ENCODE measurements around the gene BARHL2.

BARHL2 gene

GRCh38 chr1:90716552-90717355, at the start of gene BARHL2:
Gene BARHL2 (minus strand): TSS chr1:90717302. CDS start chr1:90717195, 107 bp downstream.
- DNase-seq = no peak

DNA sequence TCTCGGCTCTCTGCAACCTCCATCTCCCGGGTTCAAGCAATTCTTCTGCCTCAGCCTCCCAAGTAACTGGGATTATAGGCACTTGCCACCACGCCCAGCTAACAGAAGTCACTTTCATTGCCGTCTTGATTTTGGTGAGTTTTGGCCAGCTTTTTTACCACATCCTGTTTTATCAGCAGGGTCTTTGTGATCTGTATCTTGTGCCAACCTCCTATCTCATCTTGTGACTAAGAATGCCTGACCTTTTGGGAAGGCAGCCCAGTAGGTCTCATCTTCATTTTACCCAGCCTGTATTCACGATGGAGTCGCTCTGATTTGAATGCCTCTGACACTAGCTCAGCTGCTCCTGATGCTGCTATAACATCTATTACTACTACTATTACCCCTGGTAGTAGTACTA, 46.8 kb upstream of the BARHL2 start:
- DNase-seq = no peak

GRCh38 chr1:90763506-90763905, 46.4 kb upstream of the BARHL2 start:
- DNase-seq = no peak

DNA sequence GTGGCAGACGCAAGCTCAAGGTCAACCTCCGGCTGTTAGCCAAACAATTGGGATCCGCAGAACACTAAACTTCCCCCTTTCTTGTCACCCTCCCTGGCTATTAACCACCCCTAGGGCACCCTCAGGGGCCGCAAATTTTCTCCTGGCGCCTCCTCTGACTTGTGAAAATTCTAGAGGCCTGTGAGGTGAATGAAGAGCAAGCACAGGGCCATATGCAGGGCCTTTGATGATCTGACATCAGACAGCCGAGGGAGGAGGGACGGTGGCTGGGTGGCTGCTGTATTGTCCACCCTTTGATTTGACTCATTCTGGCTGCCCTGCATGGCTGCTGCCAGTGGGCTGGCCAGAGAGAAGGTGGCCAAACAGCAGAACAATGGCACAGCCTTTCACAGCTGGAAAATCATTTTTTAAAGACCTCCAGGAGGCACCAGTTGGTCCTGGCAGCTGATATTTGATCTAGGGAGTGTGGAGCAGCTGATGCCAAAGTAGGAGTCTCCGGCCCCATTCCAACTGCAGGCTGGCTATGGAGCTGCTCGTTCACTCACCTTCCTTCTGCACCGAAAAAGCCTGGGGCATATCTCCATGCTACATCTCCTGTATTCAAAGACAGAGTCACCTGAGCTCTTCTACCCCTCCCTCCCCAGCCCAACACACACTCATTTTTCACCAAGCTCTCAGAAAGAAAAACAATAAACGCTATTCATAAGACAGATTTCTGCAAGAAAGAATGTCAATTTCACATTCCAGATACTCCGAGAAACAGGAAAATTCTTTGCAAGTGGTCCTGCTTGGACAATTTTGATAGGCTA, 44.9 kb upstream of the BARHL2 start:
- DNase-seq = no peak

- DNase-seq = no peak
These were observed 44.1 kb upstream of the BARHL2 start for GRCh38 chr1:90761156-90761555.

- no peak for DNase-seq
These were observed 36.5 kb upstream of the BARHL2 start for GRCh38 chr1:90753556-90753955.

- no peak for DNase-seq
These were observed 31.6 kb upstream of the BARHL2 start for GRCh38 chr1:90748668-90749067.

DNA sequence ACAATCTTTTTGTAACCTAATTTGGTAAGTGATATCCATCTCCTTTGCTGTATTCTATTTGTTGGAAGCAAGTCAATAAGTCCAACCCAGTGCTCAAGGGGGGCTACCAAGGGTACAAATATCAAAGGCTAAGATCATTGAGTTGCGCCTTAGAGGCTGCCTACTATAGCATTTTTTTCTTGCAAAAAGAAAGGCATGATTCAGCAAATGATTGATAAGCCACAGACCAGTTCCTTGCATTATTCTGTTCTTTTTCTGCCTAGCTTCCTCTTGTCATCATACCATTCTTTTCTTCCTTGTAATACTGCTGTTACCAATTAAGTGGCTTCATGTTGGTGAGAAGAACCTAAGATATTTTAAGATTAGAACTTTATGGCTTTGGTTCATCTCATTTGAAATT, 29.8 kb upstream of the BARHL2 start:
- DNase-seq = no peak

DNA sequence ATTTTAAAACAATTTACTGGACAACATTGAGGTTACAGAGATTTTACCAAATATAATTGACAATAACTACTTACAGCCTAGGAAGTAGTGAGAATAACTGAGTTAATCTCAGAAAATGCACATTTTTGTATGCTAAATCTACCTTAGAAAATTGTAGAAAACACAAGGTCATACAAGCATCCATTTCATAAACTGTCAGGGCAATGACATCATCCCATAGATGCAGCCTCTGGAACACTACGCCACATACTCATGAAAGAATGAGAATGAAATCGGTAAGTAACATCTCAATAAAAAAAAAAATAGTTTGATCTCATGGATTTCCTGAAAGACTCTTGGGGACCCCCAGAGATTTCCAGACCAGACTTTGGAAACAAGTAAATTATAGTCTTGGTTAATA, 28.9 kb upstream of the BARHL2 start:
- DNase-seq = no peak

- no peak for DNase-seq
These were observed 15.0 kb upstream of the BARHL2 start for GRCh38 chr1:90732136-90732535.

DNA sequence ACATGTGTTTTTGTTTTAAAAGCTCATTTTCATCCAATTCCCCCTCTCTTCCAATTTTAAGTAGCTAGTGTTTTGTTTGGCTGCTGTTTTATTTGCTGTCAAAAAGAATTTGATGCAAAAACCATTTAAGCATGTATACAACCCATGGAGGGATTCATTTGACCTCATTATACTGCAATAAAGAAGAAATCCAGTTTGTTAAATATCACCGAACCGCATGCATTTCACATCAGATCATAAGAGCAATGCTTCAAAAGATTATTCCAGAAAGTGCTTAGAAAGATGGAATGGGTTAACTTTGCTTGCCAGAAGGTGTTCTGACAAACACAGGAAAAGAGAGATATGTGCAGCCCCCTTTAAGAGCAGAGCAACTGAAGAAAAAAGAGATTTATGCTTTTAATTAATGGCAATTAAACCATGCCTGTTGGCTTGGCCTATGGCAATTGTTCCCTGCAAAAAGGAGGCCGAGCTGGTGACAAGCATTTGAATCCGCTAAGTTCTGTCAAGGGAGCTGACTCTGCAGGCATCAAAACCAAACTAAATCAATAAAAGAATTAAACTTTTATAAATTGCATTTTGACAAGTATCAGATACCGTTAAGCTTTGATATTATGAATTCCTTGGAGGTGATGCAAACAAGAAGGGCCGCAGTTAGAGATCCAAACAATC, 14.4 kb upstream of the BARHL2 start:
- no peak for DNase-seq

- no peak for DNase-seq
These were observed 13.3 kb upstream of the BARHL2 start for GRCh38 chr1:90730243-90731022.

DNA sequence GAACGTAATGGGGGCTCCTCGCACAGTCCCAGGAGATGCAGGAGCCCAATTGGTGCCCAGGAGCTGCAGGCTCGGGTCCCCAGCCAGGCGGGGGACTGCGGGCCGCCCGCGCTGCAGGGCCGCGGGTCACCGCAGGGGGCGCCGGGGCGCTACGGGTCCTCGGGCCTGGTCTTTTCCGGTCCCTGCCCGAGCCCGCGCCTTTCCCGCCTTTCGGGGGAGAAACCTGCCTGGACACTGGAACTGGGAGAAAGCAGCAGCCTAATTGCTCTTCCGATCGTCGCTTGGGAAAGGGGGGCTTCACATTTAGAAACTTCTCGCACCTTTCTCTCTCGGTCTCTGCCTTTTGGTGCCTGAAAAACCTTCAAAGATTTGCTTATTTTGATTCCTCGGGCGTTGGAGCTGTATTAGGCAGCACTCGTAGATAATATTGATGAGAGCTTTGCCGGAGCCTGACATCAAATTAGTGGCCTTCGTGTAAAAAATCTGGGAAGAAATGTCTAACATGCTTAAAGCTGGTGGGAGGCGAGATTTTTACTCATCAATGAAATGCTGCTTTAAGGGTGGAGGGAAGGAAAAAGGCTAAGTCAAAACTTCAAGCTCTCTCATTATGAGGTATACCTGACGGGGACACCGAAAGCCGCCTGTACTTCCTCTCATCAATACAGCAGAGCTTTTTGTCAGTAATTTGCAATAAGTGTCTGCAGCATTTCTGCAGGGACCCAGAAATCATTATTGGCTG, 12.6 kb upstream of the BARHL2 start:
- no peak for DNase-seq

DNA sequence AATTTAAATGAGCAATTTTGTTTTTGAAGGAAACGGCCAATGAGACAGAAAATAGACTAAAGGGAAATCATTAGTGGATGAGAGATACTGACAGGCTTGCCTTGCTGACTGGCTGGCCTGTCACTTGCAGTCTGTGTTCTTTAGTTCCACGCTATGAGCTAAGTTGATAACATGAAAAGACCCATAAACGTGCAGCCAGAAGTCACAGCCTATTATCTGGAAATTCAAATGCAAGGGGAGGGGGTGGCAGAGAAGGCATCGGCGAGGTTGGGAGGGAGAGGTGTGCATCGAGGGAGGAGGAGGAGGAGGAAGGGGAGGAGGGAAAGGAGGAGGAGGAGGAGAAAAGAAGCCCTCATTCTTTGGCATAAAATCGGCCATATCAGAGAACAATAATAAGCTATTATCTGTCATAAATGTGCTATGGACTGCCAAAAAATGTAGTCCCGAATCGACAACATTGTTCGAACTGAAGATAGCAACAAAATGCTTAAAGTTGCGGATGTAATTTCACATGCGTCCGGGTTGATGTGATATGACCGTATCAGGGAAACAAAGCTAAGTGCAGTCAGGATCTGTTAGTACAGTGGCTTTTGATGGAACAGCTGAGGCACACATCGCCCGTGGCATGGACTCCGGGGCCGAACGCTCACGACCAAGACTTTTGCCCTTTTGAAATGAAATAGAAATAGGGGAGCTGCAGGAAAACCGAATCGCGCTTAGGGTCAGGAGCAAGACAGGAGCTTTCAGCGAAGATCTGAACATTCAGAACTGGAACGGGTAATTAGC, 11.6 kb upstream of the BARHL2 start:
- no peak for DNase-seq

DNA sequence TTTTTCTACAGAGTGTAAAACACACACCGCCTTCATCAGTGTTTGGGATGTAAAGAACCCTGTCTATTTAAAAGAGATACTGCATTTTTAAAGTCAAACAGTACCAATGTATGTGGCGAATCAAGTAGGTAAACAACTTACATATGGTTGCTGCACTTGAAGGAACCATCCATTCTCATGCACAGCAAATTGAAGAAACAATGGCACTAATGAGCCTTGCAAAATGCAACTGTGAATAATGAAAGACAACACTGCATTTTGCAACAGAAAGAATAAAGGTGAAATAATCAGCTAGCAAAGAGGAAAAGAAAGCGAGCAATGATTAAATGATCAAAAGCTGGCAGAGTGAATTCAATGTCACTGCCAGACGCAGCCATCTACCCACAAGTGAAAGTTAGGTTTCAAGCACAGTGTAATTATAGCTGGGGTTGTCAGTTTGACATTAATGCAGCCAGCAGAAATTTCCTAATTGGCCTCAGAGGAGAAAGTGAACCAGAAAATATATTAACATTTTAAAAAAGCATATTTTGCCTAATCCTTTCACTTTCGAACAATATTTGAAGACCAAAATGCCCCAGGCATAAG, 10.9 kb upstream of the BARHL2 start:
- DNase-seq = no peak

- no peak for DNase-seq
These were observed 9.9 kb upstream of the BARHL2 start for GRCh38 chr1:90726986-90727480.

DNA sequence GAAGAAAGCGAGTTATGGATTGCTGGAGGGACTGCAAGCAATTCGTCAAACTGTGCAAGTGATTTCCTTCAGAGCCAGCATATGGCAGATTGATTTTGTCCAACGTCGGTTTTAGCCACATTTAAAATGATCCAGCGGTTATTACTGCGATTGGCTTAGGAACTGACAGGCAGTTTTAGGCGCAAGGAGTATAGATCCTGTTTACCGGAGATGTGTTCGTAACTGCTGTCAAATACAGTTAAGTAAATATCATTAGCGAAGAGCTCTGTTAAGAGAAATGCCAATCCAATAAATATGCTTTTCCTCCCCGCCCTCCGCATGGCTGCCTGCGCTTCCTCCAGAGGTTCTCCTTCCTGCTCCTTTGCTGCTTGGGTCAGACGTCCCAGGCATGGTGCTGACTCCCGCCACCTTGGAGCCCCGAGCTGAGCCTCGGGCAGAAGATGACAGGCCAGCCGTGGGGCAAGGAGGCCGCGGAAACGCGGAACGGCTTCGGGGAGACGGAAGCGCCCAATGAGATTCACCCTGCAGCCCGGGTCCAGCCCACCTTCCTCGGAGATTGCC, 9.4 kb upstream of the BARHL2 start:
- DNase-seq = no peak

- DNase-seq = no peak
These were observed 8.7 kb upstream of the BARHL2 start for GRCh38 chr1:90725657-90726424.

- no peak for DNase-seq
These were observed 8.0 kb upstream of the BARHL2 start for GRCh38 chr1:90724926-90725656.

Data from NCI-H1417 treated with DMSO at 0.1 percent for 48 hours (cell line).